Astrocyte (in vitro differentiated cells and primary cell): ENCODE data around the gene GIT2. TPM values are rescaled to one million over a fixed set of nuclear protein-coding genes. Genes with fewer than 3 reads are reported as not detected.

Source experiments
- DNase-seq: peaks from one replicate; pipeline ENCODE4 v3.0.0-alpha.2; 2010; ENCODE audit warnings: low read depth
- FAIRE-seq: peaks from 2 replicates; lab custom pipeline; 2011; peaks lifted over from hg19 to GRCh38; lab: Jason Lieb, UNC
- H2AFZ ChIP-seq: 2 replicates; pipeline ENCODE4 v1.6.0; 2012; ENCODE audit warnings: low read depth, low read length, inconsistent platforms
- H3K27ac ChIP-seq: 2 replicates; pipeline ENCODE4 v1.5.1; 2011; ENCODE audit warnings: low read depth, low read length, inconsistent platforms
- H3K27me3 ChIP-seq: 2 replicates; pipeline ENCODE4 v1.6.0; 2011; ENCODE audit warnings: low read length, inconsistent platforms; ENCODE audit not compliant: insufficient read depth
- H3K36me3 ChIP-seq: 2 replicates; pipeline ENCODE4 v1.5.1; 2011; ENCODE audit warnings: low read length, inconsistent platforms; ENCODE audit not compliant: insufficient read depth
- H3K4me1 ChIP-seq: 2 replicates; pipeline ENCODE4 v1.5.1; 2011; ENCODE audit warnings: low read length, inconsistent platforms; ENCODE audit not compliant: insufficient read depth
- H3K4me2 ChIP-seq: 2 replicates; pipeline ENCODE4 v1.6.0; 2012; ENCODE audit warnings: low read length, inconsistent platforms
- H3K4me3 ChIP-seq: 2 replicates; pipeline ENCODE4 v1.5.1; 2011; ENCODE audit warnings: low read depth, mild to moderate bottlenecking, low read length, inconsistent platforms; ENCODE audit not compliant: insufficient read depth
- H3K79me2 ChIP-seq: 2 replicates; pipeline ENCODE4 v1.6.0; 2012; ENCODE audit warnings: mild to moderate bottlenecking, low read length, inconsistent platforms; ENCODE audit not compliant: insufficient read depth
- H3K9ac ChIP-seq: 2 replicates; pipeline ENCODE4 v1.6.0; 2012; ENCODE audit warnings: mild to moderate bottlenecking, low read length, inconsistent platforms
- H3K9me3 ChIP-seq: 2 replicates; pipeline ENCODE4 v1.5.1; 2012; ENCODE audit warnings: low read depth, mild to moderate bottlenecking, low read length, inconsistent platforms; ENCODE audit not compliant: insufficient read depth
- H4K20me1 ChIP-seq: 2 replicates; pipeline ENCODE4 v1.6.0; 2012; ENCODE audit warnings: low read length, inconsistent platforms; ENCODE audit not compliant: insufficient read depth
- H3K27ac Mint-ChIP-seq: one replicate; pipeline ENCODE4 v1.8.0; 2021; ENCODE audit warnings: mild to moderate bottlenecking, mixed read lengths; ENCODE audit not compliant: unreplicated experiment
- H3K27me3 Mint-ChIP-seq: one replicate; pipeline ENCODE4 v1.8.0; 2021; ENCODE audit warnings: low read depth, mixed read lengths; ENCODE audit not compliant: unreplicated experiment
- H3K36me3 Mint-ChIP-seq: one replicate; pipeline ENCODE4 v1.8.0; 2021; ENCODE audit warnings: low read depth, mixed read lengths; ENCODE audit not compliant: unreplicated experiment
- H3K4me1 Mint-ChIP-seq: one replicate; pipeline ENCODE4 v1.8.0; 2021; ENCODE audit warnings: low read depth, mixed read lengths; ENCODE audit not compliant: unreplicated experiment
- H3K4me3 Mint-ChIP-seq: one replicate; pipeline ENCODE4 v1.8.0; 2021; ENCODE audit warnings: mild to moderate bottlenecking, moderate library complexity, mixed read lengths; ENCODE audit not compliant: unreplicated experiment
- H3K9me3 Mint-ChIP-seq: one replicate; pipeline ENCODE4 v1.8.0; 2021; ENCODE audit warnings: mild to moderate bottlenecking, mixed read lengths; ENCODE audit not compliant: unreplicated experiment
- CTCF ChIP-seq: IDR thresholded peaks from 2 replicates; pipeline ENCODE4 v1.5.1; 2011; ENCODE audit warnings: low read depth, mild to moderate bottlenecking, inconsistent platforms, low read length, moderate library complexity; ENCODE audit not compliant: insufficient read depth
- EZH2 ChIP-seq: IDR thresholded peaks from 2 replicates; pipeline ENCODE4 v1.6.1; 2012; ENCODE audit warnings: mild to moderate bottlenecking, low read length, inconsistent platforms; ENCODE audit not compliant: insufficient read depth
- total RNA-seq: library from RNA; stranded (reverse); gene quantifications from 2 replicates; pipeline ENCODE4 v1.2.1, GENCODE V29; 2021

Gene GIT2
- total RNA-seq, 1 donor from 2014 or later = 33.4 TPM

- no peaks in the 10 kb centered on the region for H3K9me3 Mint-ChIP-seq
- H3K79me2 ChIP-seq = no peaks in the 10 kb centered on the region
- TF ChIP-seq EZH2 = no peak
- TF ChIP-seq CTCF = no peak
- H3K27me3 ChIP-seq = no peaks in the 10 kb centered on the region
- no peak overlapping the region for H3K9ac ChIP-seq
- no peak overlapping the region for H3K4me2 ChIP-seq
- no peaks in the 10 kb centered on the region for H4K20me1 ChIP-seq
- H3K4me1 ChIP-seq = peaks cover 3% of the 10 kb centered on the region
- no peaks in the 10 kb centered on the region for H3K27me3 Mint-ChIP-seq
- no peak overlapping the region for H2AFZ ChIP-seq
- H3K9me3 ChIP-seq = no peaks in the 10 kb centered on the region
- no peak overlapping the region for H3K27ac Mint-ChIP-seq
- H3K36me3 Mint-ChIP-seq = peaks cover 24% of the 10 kb centered on the region
- no peak overlapping the region for H3K27ac ChIP-seq
- H3K36me3 ChIP-seq = peaks cover 57% of the 10 kb centered on the region
- FAIRE-seq = no peak
- H3K4me3 ChIP-seq = no peak overlapping the region
- no peak overlapping the region for H3K4me3 Mint-ChIP-seq
- H3K4me1 Mint-ChIP-seq = no peaks in the 10 kb centered on the region
- DNase-seq = no peak
Observed at GRCh38 chr12:109983432-109984142, 12.6 kb downstream of the GIT2 start.

DNA sequence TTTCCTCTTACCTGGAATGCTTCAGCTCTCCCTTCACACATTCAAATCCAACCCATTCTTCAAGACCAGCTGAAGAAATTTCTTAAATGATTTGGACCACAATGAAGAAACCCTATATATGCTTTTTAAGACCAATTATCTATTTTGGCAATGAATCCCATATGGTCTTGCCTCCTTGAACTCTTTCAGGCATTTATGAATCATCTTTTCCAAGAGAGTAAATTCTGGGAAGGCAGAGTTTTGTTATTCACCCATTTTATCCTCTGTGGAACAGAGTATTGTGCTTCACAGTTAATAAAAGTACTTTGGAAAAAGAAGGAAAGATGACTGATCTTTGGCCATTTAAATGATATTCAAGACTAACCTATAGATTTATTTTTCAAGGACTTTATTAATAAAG is 14.0 kb downstream of the GIT2 start:
- Histone ChIP-seq H3K9me3 (no peaks in the 10 kb centered on the region), H3K4me2 (no peak overlapping the region), H3K36me3 (peaks cover 53% of the 10 kb centered on the region), H3K27ac (no peak overlapping the region), H2AFZ (no peak overlapping the region), H3K4me1 (peaks cover 3% of the 10 kb centered on the region), H3K27me3 (no peaks in the 10 kb centered on the region), H3K79me2 (no peaks in the 10 kb centered on the region), H3K4me3 (no peak overlapping the region), H4K20me1 (no peaks in the 10 kb centered on the region), H3K9ac (no peak overlapping the region)
- DNase-seq (peak; percentile 64), FAIRE-seq (no peak)
- H3K27me3 Mint-ChIP-seq = no peaks in the 10 kb centered on the region
- H3K27ac Mint-ChIP-seq = no peak overlapping the region
- H3K4me1 Mint-ChIP-seq = no peaks in the 10 kb centered on the region
- TF ChIP-seq EZH2 (no peak), CTCF (no peak)
- peaks cover 22% of the 10 kb centered on the region for H3K36me3 Mint-ChIP-seq
- H3K4me3 Mint-ChIP-seq = no peak overlapping the region
- no peaks in the 10 kb centered on the region for H3K9me3 Mint-ChIP-seq

DNA sequence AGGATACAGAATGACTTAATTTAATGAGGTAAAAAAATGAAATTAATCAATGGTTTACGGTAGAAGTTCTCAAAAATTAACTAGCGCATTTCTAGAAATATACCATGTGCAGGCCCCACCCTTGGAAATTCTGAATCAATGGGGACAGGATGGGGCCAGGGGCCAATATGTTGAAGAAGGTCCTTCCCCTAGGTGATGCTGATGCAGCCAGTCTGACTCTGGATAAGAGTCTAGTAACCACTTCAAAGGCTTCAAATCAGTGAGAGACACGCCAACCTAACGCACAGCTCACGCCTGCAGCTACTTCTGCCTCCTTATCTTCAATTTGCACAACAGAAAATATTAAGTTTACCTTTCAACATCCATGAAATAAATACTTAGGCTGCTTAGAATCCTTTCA is 14.9 kb downstream of the GIT2 start:
- TF ChIP-seq CTCF = no peak
- Mint-ChIP-seq H3K9me3 (no peaks in the 10 kb centered on the region), H3K4me1 (no peaks in the 10 kb centered on the region), H3K27ac (no peak overlapping the region), H3K36me3 (peaks cover 24% of the 10 kb centered on the region), H3K27me3 (no peaks in the 10 kb centered on the region), H3K4me3 (no peak overlapping the region)
- Histone ChIP-seq H3K27me3 (no peaks in the 10 kb centered on the region), H3K4me3 (no peak overlapping the region), H3K9ac (no peak overlapping the region), H3K27ac (no peak overlapping the region), H3K79me2 (no peaks in the 10 kb centered on the region), H3K4me2 (no peak overlapping the region), H4K20me1 (no peaks in the 10 kb centered on the region), H3K4me1 (peaks cover 3% of the 10 kb centered on the region), H2AFZ (no peak overlapping the region), H3K36me3 (peaks cover 56% of the 10 kb centered on the region), H3K9me3 (no peaks in the 10 kb centered on the region)
- DNase-seq (no peak), FAIRE-seq (no peak)
